ENCODE measurements around the gene CELF6. TPM values are rescaled to one million over a fixed set of nuclear protein-coding genes. Genes with fewer than 3 reads are reported as not detected.

The CELF6 gene
- 10 to 100 TPM in 2 of 6 donors, 1 to 10 TPM in 2, under 1 TPM in 2; 0.61 to 29.3 (median 3.4) TPM for total RNA-seq

DNA sequence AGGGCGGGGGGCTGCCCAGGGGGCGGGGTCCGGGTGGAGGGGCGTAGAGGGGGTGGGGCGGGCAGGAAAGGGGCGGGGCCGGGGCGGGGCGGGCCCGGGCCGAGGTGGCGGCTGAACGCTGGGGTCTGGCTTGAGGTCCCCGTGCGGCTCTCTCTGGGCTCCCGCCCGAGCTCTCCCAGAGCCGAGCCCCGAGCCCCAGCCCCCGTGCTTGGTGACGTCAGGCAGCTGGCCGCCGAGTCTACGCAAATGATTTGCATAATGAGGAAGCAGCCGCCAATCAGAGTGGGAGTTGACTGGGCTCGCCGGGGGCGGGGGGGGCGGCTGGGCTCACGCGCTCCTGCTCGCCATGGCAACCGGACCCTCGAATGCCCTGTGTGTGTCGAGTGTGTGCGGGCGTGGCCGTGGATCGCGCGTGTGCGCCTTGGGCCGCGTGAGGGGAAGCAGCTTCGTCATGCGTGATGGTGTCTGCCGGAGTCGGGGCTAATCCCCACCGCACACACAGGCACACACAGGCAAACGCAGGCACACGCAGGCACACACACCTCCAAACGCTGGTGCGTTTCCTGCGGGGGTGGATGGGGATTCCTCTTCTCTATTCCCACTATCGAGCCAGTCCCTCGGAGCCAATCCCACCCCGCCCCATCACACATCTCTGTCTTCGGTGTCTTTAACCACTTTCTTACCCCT, at the start of gene CELF6:
CELF6 (minus strand) TSS at position 173 of the 687 bp plus-strand sequence. CDS start 283 bp downstream, outside the sequence.
- peak within 1 kb of the TSS; percentile 36 to 63 (median 54) for H3K4me3 ChIP-seq
- no peaks in the 10 kb centered on the region for H3K27me3 ChIP-seq
- H3K4me1 ChIP-seq, result peaks cover 7 to 17% (median 12%) of the 10 kb centered on the region in 4 donors
- WGBS, 2 donors, result 0 to 1% methylated on average over 7 to 33 of the region's 58 CpGs
- TF ChIP-seq POLR2AphosphoS5 (IDR thresholded peaks at IDR 0.05) (peak in 1 of 2 donors; percentile 11), EP300 (IDR thresholded peaks at IDR 0.05) (no peak), POLR2A (IDR thresholded peaks at IDR 0.05) (peak in 1 of 4 donors; percentile 38)
- H3K27ac ChIP-seq, result peak within 1 kb of the TSS in 1 of 4 donors; percentile 16
- DNase-seq (peak; percentile 92 to 95), ATAC-seq (ENCODE audit: low FRiP score in 2 of 2) (peak; percentile 82 to 89)
- no peaks in the 10 kb centered on the region for H3K9me3 ChIP-seq
- no peaks in the 10 kb centered on the region for H3K36me3 ChIP-seq

DNA sequence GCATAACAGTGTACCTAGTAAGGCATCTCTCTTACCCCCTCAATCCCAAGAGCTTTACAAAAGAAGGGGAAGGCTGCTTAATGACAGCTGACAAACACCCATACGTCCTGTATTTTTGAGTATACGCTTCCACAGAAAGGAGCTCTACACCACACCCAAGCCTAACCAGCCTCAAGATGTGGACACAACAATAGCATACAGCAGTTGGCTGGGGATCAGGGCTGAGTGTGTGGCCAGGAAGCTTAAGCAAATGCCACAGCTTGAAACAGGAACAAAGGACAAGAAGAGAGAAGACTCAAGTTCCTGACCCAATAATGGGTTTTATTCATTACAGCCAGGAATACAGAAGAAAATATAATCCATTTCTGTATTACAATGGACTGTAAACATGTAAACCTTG, 48.9 kb upstream of the CELF6 start:
- Histone ChIP-seq H3K27me3 (no peaks in the 10 kb centered on the region), H3K36me3 (peaks cover 0 to 8% (median 0%) of the 10 kb centered on the region in 4 donors), H3K9me3 (no peaks in the 10 kb centered on the region), H3K4me1 (peaks cover 36 to 77% (median 43%) of the 10 kb centered on the region in 4 donors), H3K4me3 (no peak overlapping the region), H3K27ac (peak overlapping the region; percentile 15 to 74 (median 66))
- ATAC-seq (ENCODE audit: low FRiP score in 2 of 2) (peak; percentile 79 to 88), DNase-seq (peak in 1 of 2 donors; percentile 75)
- 20 to 37% methylated on average over 1 to 2 of the region's 2 CpGs for whole genome bisulfite sequencing, 2 donors
- TF ChIP-seq EP300 (IDR thresholded peaks at IDR 0.05), result no peak
- peak in 1 of 4 donors; percentile 29 for TF ChIP-seq POLR2A (IDR thresholded peaks at IDR 0.05)

DNA sequence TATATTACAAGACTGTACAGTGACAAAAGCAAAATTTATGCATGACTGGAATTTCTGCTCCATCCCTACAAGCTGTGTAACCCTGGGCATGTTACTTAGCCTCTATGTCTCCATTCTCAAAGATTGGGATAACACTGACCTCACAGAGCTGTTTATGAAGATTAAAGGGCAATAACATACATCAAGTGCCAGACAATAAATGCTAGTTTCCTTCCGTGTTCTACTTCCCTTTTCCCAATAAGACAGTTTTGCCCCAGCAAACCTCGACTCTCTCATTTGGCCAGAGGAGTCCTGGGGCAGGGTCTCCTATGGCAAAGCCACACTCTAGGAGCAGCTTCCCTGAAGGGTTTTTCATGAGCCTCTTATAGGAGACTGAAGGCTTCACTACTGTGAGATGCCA, 48.4 kb upstream of the CELF6 start:
- peaks cover 34 to 71% (median 39%) of the 10 kb centered on the region in 4 donors for H3K4me1 ChIP-seq
- peak overlapping the region; percentile 15 to 74 (median 66) for H3K27ac ChIP-seq
- H3K36me3 ChIP-seq, result peaks cover 0 to 8% (median 0%) of the 10 kb centered on the region in 4 donors
- TF ChIP-seq POLR2A (IDR thresholded peaks at IDR 0.05), result no peak
- TF ChIP-seq, protein P1, sequence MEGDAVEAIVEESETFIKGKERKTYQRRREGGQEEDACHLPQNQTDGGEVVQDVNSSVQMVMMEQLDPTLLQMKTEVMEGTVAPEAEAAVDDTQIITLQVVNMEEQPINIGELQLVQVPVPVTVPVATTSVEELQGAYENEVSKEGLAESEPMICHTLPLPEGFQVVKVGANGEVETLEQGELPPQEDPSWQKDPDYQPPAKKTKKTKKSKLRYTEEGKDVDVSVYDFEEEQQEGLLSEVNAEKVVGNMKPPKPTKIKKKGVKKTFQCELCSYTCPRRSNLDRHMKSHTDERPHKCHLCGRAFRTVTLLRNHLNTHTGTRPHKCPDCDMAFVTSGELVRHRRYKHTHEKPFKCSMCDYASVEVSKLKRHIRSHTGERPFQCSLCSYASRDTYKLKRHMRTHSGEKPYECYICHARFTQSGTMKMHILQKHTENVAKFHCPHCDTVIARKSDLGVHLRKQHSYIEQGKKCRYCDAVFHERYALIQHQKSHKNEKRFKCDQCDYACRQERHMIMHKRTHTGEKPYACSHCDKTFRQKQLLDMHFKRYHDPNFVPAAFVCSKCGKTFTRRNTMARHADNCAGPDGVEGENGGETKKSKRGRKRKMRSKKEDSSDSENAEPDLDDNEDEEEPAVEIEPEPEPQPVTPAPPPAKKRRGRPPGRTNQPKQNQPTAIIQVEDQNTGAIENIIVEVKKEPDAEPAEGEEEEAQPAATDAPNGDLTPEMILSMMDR (IDR thresholded peaks at IDR 0.05), result no peak
- no peak for TF ChIP-seq POLR2AphosphoS5 (IDR thresholded peaks at IDR 0.05)
- TF ChIP-seq EP300 (IDR thresholded peaks at IDR 0.05), result no peak
- H3K4me3 ChIP-seq, result no peak overlapping the region
- no peaks in the 10 kb centered on the region for H3K9me3 ChIP-seq
- DNase-seq (no peak), ATAC-seq (ENCODE audit: low FRiP score in 2 of 2) (peak; percentile 25 to 54)
- 53 to 60% methylated on average over 2 of the region's 2 CpGs for WGBS, 2 donors
- no peaks in the 10 kb centered on the region for H3K27me3 ChIP-seq

DNA sequence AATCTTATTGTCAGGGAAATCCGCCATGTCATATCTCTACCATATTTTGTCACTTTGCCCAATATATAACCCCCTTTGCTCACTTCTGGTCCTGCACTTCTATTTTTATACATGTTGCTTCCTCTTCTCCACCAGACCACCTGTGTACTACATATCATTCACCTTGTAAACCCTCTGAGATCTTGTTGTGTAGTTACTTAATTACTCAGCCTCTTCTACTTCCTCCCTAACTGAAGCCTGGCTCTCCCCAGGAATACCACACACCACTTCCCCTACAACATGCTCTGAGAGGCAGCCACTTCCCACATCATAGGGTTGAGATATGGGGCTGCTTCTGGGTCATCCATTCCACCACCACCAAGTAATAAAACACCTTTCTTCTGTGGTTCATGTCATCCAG, 45.9 kb upstream of the CELF6 start:
- Histone ChIP-seq H3K4me3 (no peak overlapping the region), H3K27ac (no peak overlapping the region), H3K36me3 (peaks cover 0 to 8% (median 0%) of the 10 kb centered on the region in 4 donors), H3K27me3 (no peaks in the 10 kb centered on the region), H3K9me3 (no peaks in the 10 kb centered on the region), H3K4me1 (peaks cover 22 to 49% (median 28%) of the 10 kb centered on the region in 4 donors)
- DNase-seq (peak in 1 of 2 donors; percentile 60), ATAC-seq (ENCODE audit: low FRiP score in 2 of 2) (peak; percentile 16 to 70)
- no peak for TF ChIP-seq POLR2AphosphoS5 (IDR thresholded peaks at IDR 0.05)
- no peak for TF ChIP-seq POLR2A (IDR thresholded peaks at IDR 0.05)
- no peak for TF ChIP-seq EP300 (IDR thresholded peaks at IDR 0.05)
- TF ChIP-seq, protein P1 (IDR thresholded peaks at IDR 0.05), result no peak
- WGBS, 2 donors, result 55 to 78% methylated on average over 1 of the region's 1 CpG

DNA sequence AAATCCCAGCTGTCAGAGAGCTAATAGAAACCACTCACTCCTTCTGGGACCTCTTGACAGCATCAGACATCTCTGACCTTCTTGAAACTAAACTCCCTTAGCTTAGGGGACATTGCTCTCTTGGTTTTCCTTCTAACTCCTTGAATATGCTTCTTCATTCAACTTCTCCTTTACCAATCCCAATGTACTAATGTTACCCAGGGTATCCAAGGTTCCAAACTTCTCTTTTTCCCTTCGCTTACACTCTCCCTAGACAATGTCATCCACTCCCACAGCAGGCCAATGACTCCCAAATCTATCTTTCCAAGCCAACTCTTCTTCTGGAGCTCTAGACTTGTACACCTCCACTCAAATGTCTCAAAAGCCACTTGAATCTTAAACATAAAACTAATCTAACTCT, 41.2 kb upstream of the CELF6 start:
- DNase-seq, result no peak
- Histone ChIP-seq H3K9me3 (no peaks in the 10 kb centered on the region), H3K4me1 (peaks cover 14 to 34% (median 20%) of the 10 kb centered on the region in 4 donors), H3K36me3 (peaks cover 0 to 6% (median 2%) of the 10 kb centered on the region in 4 donors), H3K27ac (no peak overlapping the region), H3K27me3 (no peaks in the 10 kb centered on the region), H3K4me3 (no peak overlapping the region)
- ATAC-seq (ENCODE audit: low FRiP score in 2 of 2), result no peak
- TF ChIP-seq, protein P1 (IDR thresholded peaks at IDR 0.05), result no peak
- TF ChIP-seq POLR2A (IDR thresholded peaks at IDR 0.05), result no peak
- no peak for TF ChIP-seq EP300 (IDR thresholded peaks at IDR 0.05)
- TF ChIP-seq POLR2AphosphoS5 (IDR thresholded peaks at IDR 0.05), result no peak
- 75 to 84% methylated on average over 1 of the region's 1 CpG for WGBS, 2 donors
